ENCODE results near the gene SLC7A10. TPM values are rescaled to one million over a fixed set of nuclear protein-coding genes. Genes with fewer than 3 reads are reported as not detected.

SLC7A10 gene
- total RNA-seq, 1 donor from 2014 or later = not detected

GRCh38 chr19:33255781-33256180 lies 30.1 kb upstream of the SLC7A10 start:
- no peak for DNase-seq (ENCODE audit: low read depth)

GRCh38 chr19:33254245-33254824 lies 28.7 kb upstream of the SLC7A10 start:
- DNase-seq (ENCODE audit: low read depth) = no peak

- no peak for DNase-seq (ENCODE audit: low read depth)
Observed at GRCh38 chr19:33252971-33253370, 27.3 kb upstream of the SLC7A10 start.

- DNase-seq (ENCODE audit: low read depth) = no peak
Observed at GRCh38 chr19:33252418-33252962, 26.8 kb upstream of the SLC7A10 start.

- no peak for DNase-seq (ENCODE audit: low read depth)
Observed at GRCh38 chr19:33251526-33252090, 26.0 kb upstream of the SLC7A10 start.

GRCh38 chr19:33251076-33251475 lies 25.4 kb upstream of the SLC7A10 start:
- DNase-seq (ENCODE audit: low read depth) = no peak

GRCh38 chr19:33250500-33250899 lies 24.9 kb upstream of the SLC7A10 start:
- no peak for DNase-seq (ENCODE audit: low read depth)

GRCh38 chr19:33249740-33250366 lies 24.2 kb upstream of the SLC7A10 start:
- DNase-seq (ENCODE audit: low read depth) = no peak

GRCh38 chr19:33248954-33249613 lies 23.4 kb upstream of the SLC7A10 start:
- peak; percentile 60 for DNase-seq (ENCODE audit: low read depth)

- no peak for DNase-seq (ENCODE audit: low read depth)
Observed at GRCh38 chr19:33248553-33248953, 22.9 kb upstream of the SLC7A10 start.

- DNase-seq (ENCODE audit: low read depth) = no peak
Observed at GRCh38 chr19:33248104-33248503, 22.5 kb upstream of the SLC7A10 start.

- DNase-seq (ENCODE audit: low read depth) = no peak
Observed at GRCh38 chr19:33247441-33247819, 21.8 kb upstream of the SLC7A10 start.

- DNase-seq (ENCODE audit: low read depth) = peak; percentile 71
Observed at GRCh38 chr19:33246709-33247440, 21.2 kb upstream of the SLC7A10 start.

GRCh38 chr19:33245948-33246708 lies 20.5 kb upstream of the SLC7A10 start:
- peak; percentile 97 for DNase-seq (ENCODE audit: low read depth)

GRCh38 chr19:33242911-33243310 lies 17.3 kb upstream of the SLC7A10 start:
- no peak for DNase-seq (ENCODE audit: low read depth)

GRCh38 chr19:33242131-33242530 lies 16.5 kb upstream of the SLC7A10 start:
- DNase-seq (ENCODE audit: low read depth) = no peak

- DNase-seq (ENCODE audit: low read depth) = no peak
Observed at GRCh38 chr19:33241530-33242101, 16.0 kb upstream of the SLC7A10 start.

- no peak for DNase-seq (ENCODE audit: low read depth)
Observed at GRCh38 chr19:33241091-33241529, 15.5 kb upstream of the SLC7A10 start.

- no peak for DNase-seq (ENCODE audit: low read depth)
Observed at GRCh38 chr19:33240181-33240771, 14.6 kb upstream of the SLC7A10 start.
